Measurements from ENCODE around the gene CIITA.

Gene CIITA

DNA sequence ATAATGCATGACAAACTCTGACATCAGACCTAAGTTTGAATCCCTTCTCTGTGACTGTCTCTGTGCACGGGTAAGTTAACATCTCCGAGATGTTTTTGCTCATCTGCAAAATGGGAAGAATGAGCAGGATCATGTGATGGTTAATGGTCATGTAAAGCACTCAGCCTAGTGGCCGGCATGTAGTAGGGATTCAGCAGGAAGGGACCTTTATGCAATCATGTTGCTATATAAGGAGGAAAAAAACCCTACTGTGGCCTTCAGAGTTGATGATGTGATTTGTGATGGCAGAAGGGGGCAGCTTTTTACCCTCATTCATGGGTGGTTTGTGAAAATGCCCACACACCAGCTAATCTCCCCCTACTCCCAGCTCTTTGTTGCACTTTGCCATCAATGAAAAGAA, 91.5 kb downstream of the CIITA start:
- no peak for DNase-seq (ENCODE audit: extremely low spot score)
- no peak for TF ChIP-seq CTCF (IDR thresholded peaks at IDR 0.05; ENCODE audit: control extremely low read depth, extremely low read depth, low read depth, missing control alignments)
- ChIA-PET POLR2A (interaction anchor here (1.8 kb wide), 1 partner anchor 287 kb away, joined by 7 read pairs; the partner anchor contains the start of gene SOCS1), CTCF (interaction anchor here (1.1 to 17.4 kb wide), 10 partner anchors 12 to 440 kb away, joined by 3 to 305 read pairs (median 4); partner anchors contain the start of genes CLEC16A, SOCS1 and TNP2)

- no peak for DNase-seq (ENCODE audit: extremely low spot score)
- no peak for TF ChIP-seq CTCF (IDR thresholded peaks at IDR 0.05; ENCODE audit: control extremely low read depth, extremely low read depth, low read depth, missing control alignments)
- CTCF ChIA-PET: interaction anchor here (1.3 to 17.4 kb wide), 6 partner anchors 10 to 380 kb away, joined by 3 to 305 read pairs (median 66); partner anchors contain the start of genes CLEC16A and SOCS1
These were observed 92.6 kb downstream of the CIITA start for GRCh38 chr16:10969615-10970014.

DNA sequence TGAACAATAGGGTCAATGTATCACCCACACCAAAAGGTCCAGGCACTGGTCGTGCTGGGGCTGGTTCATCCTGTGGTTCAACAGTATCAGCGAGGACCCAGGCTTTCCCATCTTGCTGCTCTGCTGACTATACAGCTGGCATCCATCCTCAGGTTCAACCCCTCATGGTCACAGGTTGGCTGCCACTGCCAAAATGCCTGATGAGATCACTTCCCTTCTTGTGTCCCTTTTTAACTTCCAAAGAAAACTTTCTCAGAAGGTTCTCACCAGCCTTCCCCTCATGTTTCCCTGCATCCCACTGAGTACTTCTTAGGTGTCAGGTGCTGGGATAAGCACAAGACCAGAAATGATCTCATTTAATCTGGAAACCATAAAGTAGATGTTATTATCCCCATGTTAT, 93.1 kb downstream of the CIITA start:
- TF ChIP-seq CTCF (IDR thresholded peaks at IDR 0.05; ENCODE audit: control extremely low read depth, extremely low read depth, low read depth, missing control alignments): no peak
- no peak for DNase-seq (ENCODE audit: extremely low spot score)
- ChIA-PET POLR2A (interaction anchor here (1.8 kb wide), 1 partner anchor 286 kb away, joined by 7 read pairs; the partner anchor contains the start of gene SOCS1), CTCF (interaction anchor here (2.0 to 17.4 kb wide), 5 partner anchors 10 to 380 kb away, joined by 7 to 305 read pairs (median 124); partner anchors contain the start of genes CLEC16A and SOCS1)

More at GRCh38 chr16:10969615-10970014, 92.6 kb downstream of the CIITA start:
- POLR2A ChIA-PET: interaction anchor here (1.8 kb wide), 1 partner anchor 286 kb away, joined by 7 read pairs; the partner anchor contains the start of gene SOCS1

- POLR2A ChIA-PET: interaction anchor here (0.6 to 1.2 kb wide), 2 partner anchors 280 to 285 kb away, joined by 3 to 6 read pairs; partner anchors contain the start of gene SOCS1
- TF ChIP-seq CTCF (IDR thresholded peaks at IDR 0.05; ENCODE audit: control extremely low read depth, extremely low read depth, low read depth, missing control alignments): peak; percentile 64
- CTCF ChIA-PET: interaction anchor here (0.6 to 17.4 kb wide), 23 partner anchors 8 to 438 kb away, joined by 3 to 305 read pairs (median 4); partner anchors contain the start of genes CLEC16A and SOCS1
- peak; percentile 48 for DNase-seq (ENCODE audit: extremely low spot score)
These were observed 94.6 kb downstream of the CIITA start for GRCh38 chr16:10971560-10971961.

GRCh38 chr16:10972108-10972818, 95.3 kb downstream of the CIITA start:
- no peak for DNase-seq (ENCODE audit: extremely low spot score)
- ChIA-PET POLR2A (no interaction called here), CTCF (interaction anchor here (1.1 to 17.4 kb wide), 8 partner anchors 8 to 433 kb away, joined by 3 to 305 read pairs (median 18); partner anchors contain the start of genes CLEC16A and SOCS1)
- no peak for TF ChIP-seq CTCF (IDR thresholded peaks at IDR 0.05; ENCODE audit: control extremely low read depth, extremely low read depth, low read depth, missing control alignments)

GRCh38 chr16:10972819-10973464, 95.9 kb downstream of the CIITA start:
- CTCF ChIA-PET: interaction anchor here (1.1 to 17.4 kb wide), 7 partner anchors 7 to 432 kb away, joined by 3 to 305 read pairs (median 19); partner anchors contain the start of genes CLEC16A and SOCS1
- POLR2A ChIA-PET: no interaction called here
- TF ChIP-seq CTCF (IDR thresholded peaks at IDR 0.05; ENCODE audit: control extremely low read depth, extremely low read depth, low read depth, missing control alignments): no peak
- DNase-seq (ENCODE audit: extremely low spot score): no peak
